Activated B cell treated with CpG ODN at 0.5 μM for 24 hours (primary cell): ENCODE data around the gene SLC25A1. TPM values are rescaled to one million over a fixed set of nuclear protein-coding genes. Genes with fewer than 3 reads are reported as not detected.

Experiments used
- ATAC-seq: fragments of 200-7000 bp; cut with Tn5 transposase; one replicate; pipeline ENCODE4 v1.10.0; 2021; ENCODE audit warnings: low read depth, mild to moderate bottlenecking, moderate library complexity
- CTCF ChIA-PET: fragments of 350-600 bp; sonication (Branson Sonifier 250); formaldehyde crosslinking; loops from one replicate; lab custom pipeline; 2021; ENCODE audit warnings: antibody characterized with exemption; lab: Charles Lee
- POLR2A ChIA-PET: fragments of 350-600 bp; sonication (Branson Sonifier 250); formaldehyde crosslinking; loops from one replicate; lab custom pipeline; 2021; ENCODE audit warnings: antibody characterized with exemption; lab: Charles Lee
- DNase-seq: peaks from one replicate; pipeline ENCODE4 v3.0.0; 2022
- H3K27ac Mint-ChIP-seq: one replicate; pipeline ENCODE4 v1.8.0; 2020; ENCODE audit warnings: mixed read lengths
- H3K27me3 Mint-ChIP-seq: one replicate; pipeline ENCODE4 v1.8.0; 2021; ENCODE audit warnings: mixed read lengths
- H3K36me3 Mint-ChIP-seq: one replicate; pipeline ENCODE4 v1.8.0; 2021; ENCODE audit warnings: low read depth, mixed read lengths
- H3K4me1 Mint-ChIP-seq: one replicate; pipeline ENCODE4 v1.8.0; 2021; ENCODE audit warnings: mixed read lengths
- H3K4me3 Mint-ChIP-seq: one replicate; pipeline ENCODE4 v1.8.0; 2020; ENCODE audit warnings: mild to moderate bottlenecking, mixed read lengths
- H3K9me3 Mint-ChIP-seq: one replicate; pipeline ENCODE4 v1.8.0; 2020; ENCODE audit warnings: mixed read lengths
- intact Hi-C: fragments of 100-400 bp; cut with micrococcal nuclease; formaldehyde crosslinking; loops from one replicate; pipeline ENCODE4 v1.15.1; 2024
- total RNA-seq: library from RNA; stranded (reverse); gene quantifications from 2 replicates; pipeline ENCODE4 v1.2.3, GENCODE V29; 2022
- TF ChIP-seq, protein P1 (sequence below): fragments of 200-600 bp; IDR thresholded peaks from one replicate; pipeline ENCODE4 v1.8.0; 2022; ENCODE audit warnings: antibody characterized with exemption, mild to moderate bottlenecking

The SLC25A1 gene
- total RNA-seq, 1 donor from 2014 or later: 44.2 TPM

DNA sequence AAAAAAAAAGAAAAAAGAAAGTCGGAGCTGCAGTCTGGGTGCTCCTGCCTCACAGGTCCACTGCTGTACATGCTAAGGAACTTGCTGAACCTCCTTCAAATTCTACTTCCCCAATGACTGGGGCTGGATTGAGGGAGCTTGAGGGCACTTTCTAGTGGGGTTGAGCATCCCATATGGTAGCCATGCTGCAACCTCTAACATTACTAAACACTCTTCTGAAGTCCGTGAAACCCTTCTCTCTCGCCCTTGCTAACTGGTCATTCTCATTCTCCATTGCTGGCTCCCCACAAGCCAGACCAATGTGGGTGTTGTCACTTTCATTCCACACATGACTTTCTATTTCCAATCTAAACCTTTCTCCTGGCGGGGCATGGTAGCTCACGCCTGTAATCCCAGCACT lies 35.3 kb downstream of the SLC25A1 start:
- POLR2A ChIA-PET: interaction anchor here (2.1 to 2.2 kb wide), 2 partner anchors 21 to 336 kb away, joined by 17 to 23 read pairs; partner anchors contain the start of genes CDC45, DGCR2 and UFD1

DNA sequence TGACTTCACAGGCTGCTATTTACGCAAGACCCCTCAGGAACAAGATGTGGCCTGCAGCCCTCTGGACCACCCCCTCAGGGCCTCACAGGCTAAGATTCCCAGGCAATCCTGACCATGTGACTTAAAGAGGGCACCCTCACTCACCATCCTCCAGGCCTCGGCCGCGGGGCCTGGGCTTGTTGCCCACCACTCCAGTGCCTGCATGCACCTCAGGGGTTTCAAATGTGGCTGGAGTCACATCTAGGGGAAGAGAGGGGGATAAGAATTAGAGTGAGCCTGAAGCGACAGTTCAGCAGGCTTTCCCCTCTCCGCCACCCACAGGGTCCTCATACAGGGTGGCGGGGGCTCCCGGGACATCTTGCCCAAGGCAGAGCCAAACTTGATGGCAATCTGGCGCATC lies 36.1 kb downstream of the SLC25A1 start:
- CTCF ChIA-PET: no interaction called here
- H3K27ac Mint-ChIP-seq: no peak overlapping the region

More for the DNA sequence above, 35.3 kb downstream of the SLC25A1 start:
- no peak for ATAC-seq
- peaks cover 20% of the 10 kb centered on the region for H3K4me1 Mint-ChIP-seq
- TF ChIP-seq, protein P1, sequence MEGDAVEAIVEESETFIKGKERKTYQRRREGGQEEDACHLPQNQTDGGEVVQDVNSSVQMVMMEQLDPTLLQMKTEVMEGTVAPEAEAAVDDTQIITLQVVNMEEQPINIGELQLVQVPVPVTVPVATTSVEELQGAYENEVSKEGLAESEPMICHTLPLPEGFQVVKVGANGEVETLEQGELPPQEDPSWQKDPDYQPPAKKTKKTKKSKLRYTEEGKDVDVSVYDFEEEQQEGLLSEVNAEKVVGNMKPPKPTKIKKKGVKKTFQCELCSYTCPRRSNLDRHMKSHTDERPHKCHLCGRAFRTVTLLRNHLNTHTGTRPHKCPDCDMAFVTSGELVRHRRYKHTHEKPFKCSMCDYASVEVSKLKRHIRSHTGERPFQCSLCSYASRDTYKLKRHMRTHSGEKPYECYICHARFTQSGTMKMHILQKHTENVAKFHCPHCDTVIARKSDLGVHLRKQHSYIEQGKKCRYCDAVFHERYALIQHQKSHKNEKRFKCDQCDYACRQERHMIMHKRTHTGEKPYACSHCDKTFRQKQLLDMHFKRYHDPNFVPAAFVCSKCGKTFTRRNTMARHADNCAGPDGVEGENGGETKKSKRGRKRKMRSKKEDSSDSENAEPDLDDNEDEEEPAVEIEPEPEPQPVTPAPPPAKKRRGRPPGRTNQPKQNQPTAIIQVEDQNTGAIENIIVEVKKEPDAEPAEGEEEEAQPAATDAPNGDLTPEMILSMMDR: no peak
- H3K9me3 Mint-ChIP-seq: no peaks in the 10 kb centered on the region
- peak overlapping the region; percentile 100 for H3K4me3 Mint-ChIP-seq
- peaks cover 50% of the 10 kb centered on the region for H3K36me3 Mint-ChIP-seq
- intact Hi-C loops: loop anchor here (10.0 kb wide), 1 partner anchor 152 kb away; the partner anchor contains the start of gene CLTCL1
- DNase-seq: no peak
- peaks cover 11% of the 10 kb centered on the region for H3K27me3 Mint-ChIP-seq
- H3K27ac Mint-ChIP-seq: no peak overlapping the region
- CTCF ChIA-PET: interaction anchor here (1.4 to 5.0 kb wide), 3 partner anchors 17 to 490 kb away, joined by 3 to 46 read pairs (median 14); no protein-coding TSS in a partner anchor

DNA sequence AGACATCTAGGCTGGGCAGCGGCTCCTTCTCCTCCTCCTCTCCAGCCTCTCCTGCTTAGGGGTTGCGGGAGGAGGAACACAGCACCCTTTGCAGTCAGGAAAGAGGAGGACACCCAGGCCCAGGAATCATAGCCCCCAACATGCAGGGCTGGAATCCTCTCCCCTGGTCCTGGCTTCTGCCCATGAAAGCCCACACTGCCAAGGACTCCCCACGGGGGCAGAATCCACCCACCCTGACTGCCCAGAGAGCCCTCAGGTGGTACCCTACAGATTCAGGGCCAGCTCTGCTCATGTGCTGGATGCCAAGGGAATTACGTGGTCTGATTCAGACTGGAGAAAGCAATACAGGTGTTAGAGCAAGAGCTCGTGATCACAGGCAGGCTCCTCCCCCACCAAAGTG lies 38.6 kb downstream of the SLC25A1 start:
- peaks cover 20% of the 10 kb centered on the region for H3K4me1 Mint-ChIP-seq
- POLR2A ChIA-PET: no interaction called here
- H3K27me3 Mint-ChIP-seq: peaks cover 2% of the 10 kb centered on the region
- H3K27ac Mint-ChIP-seq: no peak overlapping the region
- peaks cover 76% of the 10 kb centered on the region for H3K36me3 Mint-ChIP-seq
- CTCF ChIA-PET: no interaction called here
- intact Hi-C loops: loop anchor here (10.0 kb wide), 1 partner anchor 155 kb away; the partner anchor contains the start of gene CLTCL1
- no peaks in the 10 kb centered on the region for H3K9me3 Mint-ChIP-seq
- no peak for ATAC-seq
- no peak overlapping the region for H3K4me3 Mint-ChIP-seq
- TF ChIP-seq, protein P1: no peak
- DNase-seq: no peak

More for the DNA sequence above, 36.1 kb downstream of the SLC25A1 start:
- TF ChIP-seq, protein P1: no peak
- peaks cover 55% of the 10 kb centered on the region for H3K36me3 Mint-ChIP-seq
- H3K27me3 Mint-ChIP-seq: peaks cover 5% of the 10 kb centered on the region
- peaks cover 20% of the 10 kb centered on the region for H3K4me1 Mint-ChIP-seq
- H3K4me3 Mint-ChIP-seq: peak overlapping the region; percentile 38
- POLR2A ChIA-PET: no interaction called here
- intact Hi-C loops: loop anchor here (10.0 kb wide), 1 partner anchor 152 kb away; the partner anchor contains the start of gene CLTCL1
- no peak for DNase-seq
- no peak for ATAC-seq
- no peaks in the 10 kb centered on the region for H3K9me3 Mint-ChIP-seq

DNA sequence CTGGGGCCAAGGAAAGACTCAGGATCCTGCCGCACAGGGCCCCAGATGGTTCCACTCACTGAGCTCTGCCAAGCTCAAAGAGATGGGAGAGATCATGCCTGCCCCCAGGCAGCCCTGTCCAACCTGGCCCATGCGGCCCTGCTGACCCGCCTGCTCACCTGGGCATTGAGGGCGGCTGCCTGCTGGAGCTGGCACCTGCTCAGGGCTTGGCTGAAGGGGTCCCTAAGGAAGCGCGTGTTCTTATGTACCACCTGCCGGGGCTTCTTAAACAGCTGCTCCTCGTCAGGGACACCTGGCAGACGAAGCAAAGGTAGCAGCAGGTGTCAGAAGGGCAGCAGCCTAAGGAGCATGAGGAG lies 39.6 kb downstream of the SLC25A1 start:
- TF ChIP-seq, protein P1: no peak
- intact Hi-C loops: no loop called here
- POLR2A ChIA-PET: no interaction called here
- Mint-ChIP-seq H3K36me3 (peaks cover 80% of the 10 kb centered on the region), H3K4me1 (peaks cover 11% of the 10 kb centered on the region), H3K27me3 (no peaks in the 10 kb centered on the region), H3K27ac (no peak overlapping the region), H3K4me3 (no peak overlapping the region), H3K9me3 (no peaks in the 10 kb centered on the region)
- ATAC-seq (no peak), DNase-seq (no peak)
- CTCF ChIA-PET: interaction anchor here (0.6 kb wide), 1 partner anchor 581 kb away, joined by 3 read pairs; no protein-coding TSS in a partner anchor

DNA sequence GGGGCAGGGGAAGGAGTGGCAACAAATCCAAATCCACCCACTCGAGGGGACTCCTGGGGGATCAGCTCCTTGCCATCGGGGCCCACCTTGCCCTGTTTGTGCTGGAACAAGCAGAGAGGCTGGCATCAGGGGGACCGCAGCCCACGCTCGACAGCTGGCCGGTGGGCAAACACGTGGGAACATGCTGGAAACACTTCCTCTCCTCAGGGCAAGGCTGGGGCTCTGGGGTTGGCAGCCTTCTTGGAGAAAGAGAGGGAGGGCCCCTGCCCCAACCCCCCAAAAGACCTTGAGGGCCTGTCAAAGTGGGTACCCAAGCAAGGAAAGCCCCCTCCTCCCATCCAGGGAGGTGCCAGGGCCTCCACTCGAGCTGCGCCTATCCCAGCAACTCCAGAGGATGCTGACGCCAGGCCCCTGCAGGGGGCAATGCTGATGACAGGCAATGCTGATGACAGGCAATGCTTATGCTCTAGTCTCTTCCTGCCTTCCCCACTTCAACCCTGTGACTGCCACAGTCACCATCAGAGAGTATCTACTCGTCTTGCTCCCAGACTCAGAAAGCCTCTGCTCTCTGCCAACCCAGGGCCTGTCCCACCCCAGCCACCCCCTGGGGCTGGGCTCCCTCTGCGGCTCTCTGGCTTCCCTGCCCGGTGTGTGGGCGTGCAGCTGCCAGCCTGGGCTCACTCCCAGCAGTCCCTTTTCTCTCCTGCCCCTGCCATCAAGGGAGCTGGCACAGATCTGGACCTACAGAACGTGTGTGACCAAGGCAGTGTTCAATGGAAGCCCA lies 40.1 kb downstream of the SLC25A1 start:
- no peaks in the 10 kb centered on the region for H3K27me3 Mint-ChIP-seq
- ChIA-PET POLR2A (no interaction called here), CTCF (no interaction called here)
- TF ChIP-seq, protein P1: no peak
- DNase-seq (no peak), ATAC-seq (no peak)
- H3K9me3 Mint-ChIP-seq: no peaks in the 10 kb centered on the region
- H3K36me3 Mint-ChIP-seq: peaks cover 82% of the 10 kb centered on the region
- no peak overlapping the region for H3K27ac Mint-ChIP-seq
- H3K4me3 Mint-ChIP-seq: no peak overlapping the region
- H3K4me1 Mint-ChIP-seq: peaks cover 6% of the 10 kb centered on the region
- intact Hi-C loops: no loop called here
